ENCODE data around the gene ESYT3.

DNA sequence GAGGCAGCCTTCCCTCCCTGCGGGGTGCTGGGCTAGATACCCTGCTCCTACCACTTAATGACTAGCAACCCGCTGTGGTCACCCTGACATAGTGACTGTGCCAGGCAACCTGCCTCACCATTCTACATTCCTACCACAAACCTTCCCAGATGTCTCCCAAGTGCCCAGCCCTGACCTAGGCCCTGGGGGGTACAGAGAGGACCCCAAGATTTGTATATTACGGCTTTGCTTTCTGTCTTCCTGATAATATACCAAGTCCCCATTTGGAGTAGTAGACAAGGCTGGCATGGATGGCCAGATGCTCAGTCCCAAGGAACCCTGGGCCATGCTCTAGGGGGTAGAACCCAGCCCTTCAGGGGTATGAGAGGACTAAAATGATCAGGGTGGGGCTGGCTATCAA lies 31.0 kb downstream of the ESYT3 start:
- no peak for TF ChIP-seq YY1 (IDR thresholded peaks at IDR 0.05; ENCODE audit: insufficient read depth, insufficient read length)
- no peak for TF ChIP-seq ZNF274 (IDR thresholded peaks at IDR 0.05; ENCODE audit: low read depth, low read length)
- no peak for TF ChIP-seq SUZ12 (IDR thresholded peaks at IDR 0.05; ENCODE audit: extremely low read depth, insufficient read depth, insufficient read length)

Data from NT2/D1 (cell line).